Measurements from ENCODE around the gene GSTP1. TPM values are rescaled to one million over a fixed set of nuclear protein-coding genes. Genes with fewer than 3 reads are reported as not detected.
A peak's percentile ranks its signal among the peaks of the same experiment; 100 is the strongest.

Gene GSTP1
- total and polyA plus RNA-seq, 2 donors from 2014 or later = 800 to 1,687 TPM

DNA sequence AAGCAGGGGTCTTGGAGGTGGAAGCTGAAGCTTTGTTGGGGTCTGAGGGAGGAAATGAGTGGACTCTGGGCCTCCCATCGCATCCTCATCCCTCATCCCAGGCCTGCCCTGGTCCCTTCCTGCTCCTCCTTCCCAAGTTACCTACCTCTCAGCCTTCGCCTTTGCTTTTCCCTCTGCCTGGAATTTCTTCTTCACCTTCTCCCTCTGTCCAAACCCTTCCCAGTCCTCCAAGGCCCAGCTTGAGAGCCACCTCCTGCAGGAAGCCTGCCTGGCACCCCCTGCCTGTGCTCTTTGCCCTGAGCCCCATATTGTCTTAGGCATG, 48.2 kb downstream of the GSTP1 start:
- H3K27ac ChIP-seq (ENCODE audit: low read depth in 2 of 2, low read length in 2 of 2) = no peak overlapping the region
- H3K4me1 ChIP-seq (ENCODE audit: control insufficient read depth in 2 of 3, insufficient read depth in 2 of 3, low read depth in 1 of 3, low read length in 3 of 3) = peaks cover 0 to 21% (median 6%) of the 10 kb centered on the region in 3 donors
- H3K36me3 ChIP-seq (ENCODE audit: control insufficient read depth in 2 of 3, insufficient read depth in 3 of 3, low read length in 3 of 3) = no peaks in the 10 kb centered on the region
- intact Hi-C loops (cut with DNase I) = no loop called here
- H3K27me3 ChIP-seq (ENCODE audit: control insufficient read depth, insufficient read depth, low read length) = no peaks in the 10 kb centered on the region
- TF ChIP-seq, protein P1, sequence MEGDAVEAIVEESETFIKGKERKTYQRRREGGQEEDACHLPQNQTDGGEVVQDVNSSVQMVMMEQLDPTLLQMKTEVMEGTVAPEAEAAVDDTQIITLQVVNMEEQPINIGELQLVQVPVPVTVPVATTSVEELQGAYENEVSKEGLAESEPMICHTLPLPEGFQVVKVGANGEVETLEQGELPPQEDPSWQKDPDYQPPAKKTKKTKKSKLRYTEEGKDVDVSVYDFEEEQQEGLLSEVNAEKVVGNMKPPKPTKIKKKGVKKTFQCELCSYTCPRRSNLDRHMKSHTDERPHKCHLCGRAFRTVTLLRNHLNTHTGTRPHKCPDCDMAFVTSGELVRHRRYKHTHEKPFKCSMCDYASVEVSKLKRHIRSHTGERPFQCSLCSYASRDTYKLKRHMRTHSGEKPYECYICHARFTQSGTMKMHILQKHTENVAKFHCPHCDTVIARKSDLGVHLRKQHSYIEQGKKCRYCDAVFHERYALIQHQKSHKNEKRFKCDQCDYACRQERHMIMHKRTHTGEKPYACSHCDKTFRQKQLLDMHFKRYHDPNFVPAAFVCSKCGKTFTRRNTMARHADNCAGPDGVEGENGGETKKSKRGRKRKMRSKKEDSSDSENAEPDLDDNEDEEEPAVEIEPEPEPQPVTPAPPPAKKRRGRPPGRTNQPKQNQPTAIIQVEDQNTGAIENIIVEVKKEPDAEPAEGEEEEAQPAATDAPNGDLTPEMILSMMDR (IDR thresholded peaks at IDR 0.05; ENCODE audit: borderline replicate concordance, extremely low read depth, insufficient read depth) = no peak
- no peak overlapping the region for H3K4me3 ChIP-seq (ENCODE audit: low read length in 3 of 3)
- H3K9me3 ChIP-seq (ENCODE audit: control insufficient read depth in 2 of 3, insufficient read depth in 1 of 3, low read length in 3 of 3) = no peaks in the 10 kb centered on the region
- no peak overlapping the region for H3K9ac ChIP-seq (ENCODE audit: low read length in 3 of 3)
- DNase-seq (no peak), FAIRE-seq (no peak)

DNA sequence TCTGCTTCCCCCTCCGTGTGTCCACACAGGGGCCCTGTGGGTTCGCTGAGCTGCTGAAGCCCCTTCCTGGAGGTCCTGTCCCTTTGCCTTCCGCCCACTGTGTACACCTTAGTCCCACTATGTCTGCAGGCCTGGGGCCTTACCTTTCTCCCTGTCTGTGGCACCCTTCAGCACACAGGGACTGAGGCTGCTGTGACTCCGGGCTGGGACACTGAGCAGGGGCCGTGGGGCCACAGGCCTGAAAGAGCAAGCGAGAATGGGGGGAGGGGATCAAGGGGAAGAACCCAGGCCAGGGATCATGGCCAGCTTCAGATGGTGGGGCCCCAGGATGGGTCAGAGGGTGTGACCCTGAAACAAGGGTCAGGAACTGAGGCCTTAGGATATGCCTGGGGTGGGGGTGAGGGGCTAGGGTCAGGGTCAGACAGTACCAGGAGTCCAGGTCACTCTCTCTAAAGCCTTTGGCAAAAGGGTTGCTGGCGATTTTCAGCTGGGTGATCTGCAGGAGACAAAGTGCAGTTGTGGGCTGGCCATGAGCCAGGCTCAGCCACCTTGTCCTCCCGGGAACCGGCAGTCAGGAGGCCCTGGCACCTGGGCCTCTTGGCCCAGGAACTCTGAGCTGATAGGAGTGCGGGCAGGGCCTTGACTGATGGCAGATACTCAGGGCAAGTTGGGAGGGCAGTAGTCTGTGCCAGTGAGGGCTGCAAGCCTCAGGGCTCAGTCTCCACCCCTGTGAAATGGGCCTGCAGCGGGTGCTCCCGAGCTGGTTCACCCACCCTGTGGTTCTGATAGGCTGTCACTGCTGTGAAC, 48.8 kb downstream of the GSTP1 start:
- peaks cover 0 to 21% (median 6%) of the 10 kb centered on the region in 3 donors for H3K4me1 ChIP-seq (ENCODE audit: control insufficient read depth in 2 of 3, insufficient read depth in 2 of 3, low read depth in 1 of 3, low read length in 3 of 3)
- DNase-seq (peak in 2 of 5 donors; percentile 54 to 74), FAIRE-seq (no peak)
- no peak overlapping the region for H3K9ac ChIP-seq (ENCODE audit: low read length in 3 of 3)
- intact Hi-C loops (cut with DNase I) = no loop called here
- no peaks in the 10 kb centered on the region for H3K9me3 ChIP-seq (ENCODE audit: control insufficient read depth in 2 of 3, insufficient read depth in 1 of 3, low read length in 3 of 3)
- H3K27ac ChIP-seq (ENCODE audit: low read depth in 2 of 2, low read length in 2 of 2) = no peak overlapping the region
- H3K27me3 ChIP-seq (ENCODE audit: control insufficient read depth, insufficient read depth, low read length) = no peaks in the 10 kb centered on the region
- TF ChIP-seq, protein P1 (IDR thresholded peaks at IDR 0.05; ENCODE audit: borderline replicate concordance, extremely low read depth, insufficient read depth) = no peak
- no peak overlapping the region for H3K4me3 ChIP-seq (ENCODE audit: low read length in 3 of 3)
- H3K36me3 ChIP-seq (ENCODE audit: control insufficient read depth in 2 of 3, insufficient read depth in 3 of 3, low read length in 3 of 3) = no peaks in the 10 kb centered on the region

DNA sequence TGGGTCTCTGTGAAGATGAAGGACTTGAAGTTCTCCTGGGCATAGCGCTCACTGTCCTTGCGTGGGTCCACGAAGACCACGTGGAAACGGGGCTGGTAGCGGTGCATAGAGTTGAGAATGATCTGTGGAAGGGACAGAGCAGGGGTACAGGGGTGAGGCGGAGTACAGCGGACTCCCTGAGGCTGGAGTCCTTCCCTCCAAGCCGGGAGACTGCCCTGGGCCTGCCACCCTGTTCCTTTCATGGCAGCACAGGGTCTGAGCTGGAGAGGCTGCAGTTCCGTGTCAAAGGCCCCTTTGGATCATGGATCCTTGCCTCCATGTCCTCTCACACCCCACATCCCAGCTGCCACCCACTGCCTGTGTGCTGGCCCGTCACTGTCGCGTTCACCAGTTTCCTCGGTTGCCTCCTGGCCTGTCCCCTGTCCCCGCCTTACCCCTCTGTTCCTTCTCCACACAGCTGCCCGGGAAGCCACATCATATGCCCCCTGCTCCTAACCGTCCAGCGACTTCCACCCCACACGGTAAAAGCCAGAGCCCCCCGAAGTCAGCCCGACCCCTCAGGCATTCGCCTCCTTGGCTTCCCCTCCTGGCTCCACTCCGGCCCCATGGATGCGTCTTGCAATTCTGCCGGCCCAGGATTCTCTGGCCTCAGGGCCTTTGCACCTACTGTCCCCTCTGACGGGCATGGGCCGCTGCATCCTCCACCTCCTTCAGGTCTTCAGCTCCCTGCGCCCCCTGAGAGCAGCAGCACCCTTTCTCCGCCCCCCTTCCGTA, 49.6 kb downstream of the GSTP1 start:
- Histone ChIP-seq H3K27me3 (ENCODE audit: control insufficient read depth, insufficient read depth, low read length) (no peaks in the 10 kb centered on the region), H3K36me3 (ENCODE audit: control insufficient read depth in 2 of 3, insufficient read depth in 3 of 3, low read length in 3 of 3) (no peaks in the 10 kb centered on the region), H3K9ac (ENCODE audit: low read length in 3 of 3) (no peak overlapping the region), H3K4me1 (ENCODE audit: control insufficient read depth in 2 of 3, insufficient read depth in 2 of 3, low read depth in 1 of 3, low read length in 3 of 3) (peaks cover 0 to 21% (median 6%) of the 10 kb centered on the region in 3 donors), H3K4me3 (ENCODE audit: low read length in 3 of 3) (no peak overlapping the region), H3K27ac (ENCODE audit: low read depth in 2 of 2, low read length in 2 of 2) (no peak overlapping the region), H3K9me3 (ENCODE audit: control insufficient read depth in 2 of 3, insufficient read depth in 1 of 3, low read length in 3 of 3) (no peaks in the 10 kb centered on the region)
- DNase-seq (peak in 2 of 5 donors; percentile 52 to 79), FAIRE-seq (no peak)
- intact Hi-C loops (cut with DNase I) = no loop called here
- TF ChIP-seq, protein P1 (IDR thresholded peaks at IDR 0.05; ENCODE audit: borderline replicate concordance, extremely low read depth, insufficient read depth) = no peak
